IMR-90 (cell line): ENCODE data around the gene ANKRD44. TPM values are rescaled to one million over a fixed set of nuclear protein-coding genes. Genes with fewer than 3 reads are reported as not detected.

Experiments used
- ATAC-seq: fragments of 200-7000 bp; cut with Tn5 transposase; 2 replicates; pipeline ENCODE4 v1.9.1; 2020; ENCODE audit warnings: low read depth, mild to moderate bottlenecking, moderate library complexity
- BruUV-seq: library from RNA; stranded (reverse); fragments of 400-500 nt; replicated peaks from 2 replicates; lab custom pipeline; 2021; lab: Mats Ljungman, UMichigan
- CTCF ChIA-PET: fragments of 300-600 bp; formaldehyde crosslinking; extraction: SDS; loops from one replicate; lab custom pipeline; 2021; ENCODE audit warnings: antibody characterized with exemption; lab: Yijun Ruan, JAX
- POLR2A ChIA-PET: fragments of 300-600 bp; sonication (Branson Sonifier 250); formaldehyde crosslinking; loops from one replicate; lab custom pipeline; 2022; ENCODE audit warnings: antibody characterized with exemption; ENCODE audit not compliant: unreplicated experiment; lab: Charles Lee
- DNase-seq: peaks from one replicate; pipeline ENCODE4 v3.0.0; 2013
- H2AFZ ChIP-seq: replicated peaks from 2 replicates; pipeline ENCODE3; 2013; ENCODE audit warnings: low read length, mild to moderate bottlenecking; ENCODE audit not compliant: poor library complexity
- H2AK5ac ChIP-seq: 2 replicates; pipeline ENCODE4 v1.6.1; 2013; ENCODE audit warnings: low read depth, low read length, inconsistent platforms
- H2AK9ac ChIP-seq: replicated peaks from 2 replicates; pipeline ENCODE3; 2013; ENCODE audit warnings: mild to moderate bottlenecking, low read depth, low read length, moderate library complexity; ENCODE audit not compliant: poor library complexity
- H2BK120ac ChIP-seq: 2 replicates; pipeline ENCODE4 v1.6.1; 2013; ENCODE audit warnings: low read depth, low read length, inconsistent platforms
- H2BK15ac ChIP-seq: 3 replicates; pipeline ENCODE4 v1.6.1; 2013; ENCODE audit warnings: low read depth, low read length, inconsistent platforms
- H2BK20ac ChIP-seq: 2 replicates; pipeline ENCODE4 v1.6.1; 2013; ENCODE audit warnings: low read depth, mild to moderate bottlenecking, inconsistent platforms, low read length, moderate library complexity
- H2BK5ac ChIP-seq: 2 replicates; pipeline ENCODE4 v1.6.1; 2013; ENCODE audit warnings: mild to moderate bottlenecking, low read depth, low read length, inconsistent platforms; ENCODE audit not compliant: poor library complexity, severe bottlenecking
- H3K14ac ChIP-seq: replicated peaks from 2 replicates; pipeline ENCODE4 v1.6.1; 2013; ENCODE audit warnings: low read depth, low read length, inconsistent platforms
- H3K18ac ChIP-seq: 2 replicates; pipeline ENCODE4 v1.6.1; 2013; ENCODE audit warnings: low read depth, low read length, control low read depth
- H3K23ac ChIP-seq: 2 replicates; pipeline ENCODE4 v1.6.1; 2013; ENCODE audit warnings: low read depth, low read length, inconsistent platforms
- H3K27ac ChIP-seq: 2 replicates; pipeline ENCODE4 v1.5.1; 2013; ENCODE audit warnings: mild to moderate bottlenecking, control low read depth, low read length; ENCODE audit not compliant: insufficient read depth
- H3K27me3 ChIP-seq: 2 replicates; pipeline ENCODE4 v1.6.1; 2013; ENCODE audit warnings: low read length; ENCODE audit not compliant: control insufficient read depth, insufficient read depth
- H3K36me3 ChIP-seq: 2 replicates; pipeline ENCODE4 v1.6.1; 2013; ENCODE audit warnings: low read length, mixed read lengths; ENCODE audit not compliant: control insufficient read depth, insufficient read depth
- H3K4ac ChIP-seq: 2 replicates; pipeline ENCODE4 v1.6.1; 2013; ENCODE audit warnings: low read depth, low read length, inconsistent platforms
- H3K4me1 ChIP-seq: 2 replicates; pipeline ENCODE4 v1.6.1; 2013; ENCODE audit warnings: low read length, mixed read lengths; ENCODE audit not compliant: control insufficient read depth, insufficient read depth
- H3K4me2 ChIP-seq: 2 replicates; pipeline ENCODE4 v1.6.1; 2013; ENCODE audit warnings: low read depth, mild to moderate bottlenecking, control low read depth, low read length, moderate library complexity
- H3K4me3 ChIP-seq: 2 replicates; pipeline ENCODE4 v1.5.1; 2013; ENCODE audit warnings: low read depth, mild to moderate bottlenecking, control low read depth, low read length, moderate library complexity; ENCODE audit not compliant: insufficient read depth
- H3K56ac ChIP-seq: 2 replicates; pipeline ENCODE4 v1.6.1; 2013; ENCODE audit warnings: low read length, inconsistent platforms; ENCODE audit not compliant: insufficient read depth; ENCODE audit errors: extremely low read depth
- H3K79me1 ChIP-seq, 2 experiments: 2 replicates each; pipeline ENCODE4 v1.6.1; 2013; ENCODE audit warnings: low read length in 2 of 2, inconsistent platforms in 1 of 2, low read depth in 1 of 2
- H3K9ac ChIP-seq: 2 replicates; pipeline ENCODE4 v1.6.1; 2013; ENCODE audit warnings: low read depth, low read length, control low read depth
- H3K9me1 ChIP-seq: 2 replicates; pipeline ENCODE4 v1.6.1; 2013; ENCODE audit warnings: low read length, inconsistent platforms; ENCODE audit not compliant: insufficient read depth
- H3K9me3 ChIP-seq: 2 replicates; pipeline ENCODE4 v1.6.1; 2013; ENCODE audit warnings: low read length; ENCODE audit not compliant: control insufficient read depth, insufficient read depth
- H4K20me1 ChIP-seq: 2 replicates; pipeline ENCODE4 v1.6.1; 2013; ENCODE audit warnings: low read length, inconsistent platforms; ENCODE audit not compliant: insufficient read depth
- H4K5ac ChIP-seq: 2 replicates; pipeline ENCODE4 v1.6.1; 2013; ENCODE audit warnings: mild to moderate bottlenecking, low read depth, low read length, control low read depth
- H4K8ac ChIP-seq, 2 experiments: 2 replicates each; pipeline ENCODE4 v1.6.1; 2013; ENCODE audit warnings: low read depth in 2 of 2, low read length in 2 of 2, control low read depth in 1 of 2, inconsistent platforms in 1 of 2
- H4K91ac ChIP-seq: 2 replicates; pipeline ENCODE4 v1.6.1; 2013; ENCODE audit warnings: low read depth, low read length, inconsistent platforms; ENCODE audit not compliant: insufficient read depth
- CHD1 ChIP-seq: IDR thresholded peaks from 2 replicates; pipeline ENCODE4 v1.6.1; 2012; ENCODE audit warnings: low read depth, low read length, improper control_type of control experiment
- MAZ ChIP-seq: IDR thresholded peaks from 2 replicates; pipeline ENCODE4 v1.6.1; 2012; ENCODE audit warnings: low read depth, mild to moderate bottlenecking, low read length, improper control_type of control experiment, moderate library complexity, borderline replicate concordance
- RAD21 ChIP-seq: IDR thresholded peaks from 2 replicates; pipeline ENCODE4 v1.6.1; 2012; ENCODE audit warnings: low read length, improper control_type of control experiment
- RFX5 ChIP-seq: IDR thresholded peaks from 2 replicates; pipeline ENCODE4 v1.8.0; 2012; ENCODE audit warnings: low read depth, mild to moderate bottlenecking, low read length, moderate library complexity
- SMC3 ChIP-seq: fragments of 150-350 bp; IDR thresholded peaks from 2 replicates; pipeline ENCODE4 v1.6.1; 2016; ENCODE audit warnings: low read depth, mild to moderate bottlenecking, antibody characterized with exemption, low read length, moderate library complexity
- WGBS, 2 experiments: methylation state at CpG; one replicate each; pipeline versions ENCODE4 v1.1.5 to v1.1.7; 2013; ENCODE audit warnings: missing lambda C conversion rate in 2 of 2; ENCODE audit not compliant: insufficient read length in 1 of 2; ENCODE audit errors: extremely low coverage in 2 of 2; 5-methylcytosine and 5-hydroxymethylcytosine counted together
- dilution Hi-C: fragments of 300-500 bp; cut with HindIII; formaldehyde crosslinking; loops from one replicate; pipeline ENCODE4 v1.14.3; 2018; ENCODE audit warnings: low sequenced_read_pairs; ENCODE audit not compliant: unreplicated experiment
- in situ Hi-C: fragments of 300-500 bp; cut with MboI; formaldehyde crosslinking; loops from 3 replicates; pipeline ENCODE4 v1.14.3; 2019; ENCODE audit warnings: low sequenced_read_pairs, inconsistent platforms, mixed read lengths
- intact Hi-C: fragments of 100-400 bp; cut with micrococcal nuclease; formaldehyde crosslinking; loops from 2 replicates; pipeline ENCODE4 v1.10.0; 2022
- polyA plus RNA-seq, 3 experiments: library from polyadenylated mRNA; depleted of rRNA; stranded (reverse); fragments of >200 nt; gene quantifications; 2 replicates each; pipeline ENCODE4 v1.2.3, GENCODE V29; 2012; ENCODE audit warnings: low replicate concordance in 1 of 3
- total RNA-seq: library from RNA; depleted of rRNA; stranded (reverse); fragments of >200 nt; gene quantifications from 2 replicates; pipeline ENCODE4 v1.2.3, GENCODE V29; 2012
- TF ChIP-seq, protein P1 (sequence below): conservative IDR thresholded peaks from 2 replicates; pipeline ENCODE4 v1.5.1; 2012; ENCODE audit warnings: mild to moderate bottlenecking, low read depth, low read length, improper control_type of control experiment

ANKRD44 gene
- total and polyA plus RNA-seq, 2 of the 4 experiments (the other 2 are of a cell fraction) = 5.2 to 15.6 TPM

DNA sequence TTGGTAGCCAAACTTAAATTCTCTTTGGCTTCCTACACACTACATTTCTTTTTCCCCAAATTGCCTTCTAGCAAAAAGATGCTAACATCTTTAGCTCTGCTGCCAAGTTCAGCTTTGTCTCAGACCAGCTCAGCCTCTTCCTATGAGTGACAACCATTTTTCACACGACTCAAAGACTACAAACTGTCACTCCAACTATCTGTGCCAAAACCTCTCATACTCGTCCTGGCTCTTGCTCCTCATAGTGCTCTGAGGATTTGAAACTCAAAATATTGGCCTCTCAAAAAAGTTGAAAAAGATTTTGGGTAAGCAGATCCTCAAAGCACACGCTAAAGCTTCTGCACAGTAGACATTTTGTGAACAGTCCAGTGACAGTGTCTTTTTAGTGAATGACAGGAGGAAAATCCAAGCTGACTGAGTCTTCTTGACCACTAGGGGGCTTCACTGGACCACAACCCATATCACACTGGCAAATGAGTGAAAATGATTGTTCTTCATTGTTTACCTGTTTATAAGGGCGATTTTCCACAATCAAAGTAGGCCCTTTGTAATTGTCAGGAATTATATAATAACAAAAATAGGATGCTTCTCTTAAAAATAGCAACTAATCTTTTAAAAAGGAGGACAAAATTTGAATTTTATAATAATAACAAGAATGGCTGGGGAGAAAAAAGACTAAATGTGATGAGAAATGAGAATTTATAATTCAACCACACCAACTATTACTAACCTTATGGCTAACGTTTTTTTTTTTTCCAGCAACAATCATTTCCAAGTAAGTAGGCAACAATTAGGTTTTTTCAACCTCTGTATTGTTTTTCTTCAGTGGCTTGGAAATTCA, 298.6 kb downstream of the ANKRD44 start:
- intact Hi-C loops = loop anchor here (1.0 to 10.0 kb wide), 4 partner anchors 95 to 366 kb away; partner anchors contain the start of gene ANKRD44
- dilution Hi-C loops = no loop called here
- Histone ChIP-seq H3K9me3 (no peaks in the 10 kb centered on the region), H3K27ac (no peak overlapping the region), H4K5ac (no peak overlapping the region), H3K9ac (no peak overlapping the region), H3K23ac (no peak overlapping the region), H3K79me1 (no peaks in the 10 kb centered on the region), H4K91ac (no peak overlapping the region), H2AFZ (no peak overlapping the region), H3K14ac (no peak overlapping the region), H3K56ac (no peak overlapping the region), H2BK15ac (no peak overlapping the region), H3K4me1 (no peaks in the 10 kb centered on the region), H3K18ac (no peak overlapping the region), H2AK9ac (no peak overlapping the region), H3K4me3 (no peak overlapping the region), H2BK5ac (no peak overlapping the region), H3K9me1 (no peaks in the 10 kb centered on the region), H4K8ac (no peak overlapping the region), H3K27me3 (no peaks in the 10 kb centered on the region), H2AK5ac (no peak overlapping the region), H2BK20ac (no peak overlapping the region), H3K36me3 (no peaks in the 10 kb centered on the region), H3K4ac (no peak overlapping the region), H2BK120ac (no peak overlapping the region), H3K4me2 (no peak overlapping the region), H4K20me1 (no peaks in the 10 kb centered on the region)
- BruUV-seq = no TSS peak
- peak; percentile 74 for ATAC-seq
- DNase-seq = peak; percentile 53
- POLR2A ChIA-PET = no interaction called here
- TF ChIP-seq CHD1 (no peak), RFX5 (no peak), RAD21 (peak; percentile 76), MAZ (no peak), SMC3 (peak; percentile 78)
- TF ChIP-seq, protein P1, sequence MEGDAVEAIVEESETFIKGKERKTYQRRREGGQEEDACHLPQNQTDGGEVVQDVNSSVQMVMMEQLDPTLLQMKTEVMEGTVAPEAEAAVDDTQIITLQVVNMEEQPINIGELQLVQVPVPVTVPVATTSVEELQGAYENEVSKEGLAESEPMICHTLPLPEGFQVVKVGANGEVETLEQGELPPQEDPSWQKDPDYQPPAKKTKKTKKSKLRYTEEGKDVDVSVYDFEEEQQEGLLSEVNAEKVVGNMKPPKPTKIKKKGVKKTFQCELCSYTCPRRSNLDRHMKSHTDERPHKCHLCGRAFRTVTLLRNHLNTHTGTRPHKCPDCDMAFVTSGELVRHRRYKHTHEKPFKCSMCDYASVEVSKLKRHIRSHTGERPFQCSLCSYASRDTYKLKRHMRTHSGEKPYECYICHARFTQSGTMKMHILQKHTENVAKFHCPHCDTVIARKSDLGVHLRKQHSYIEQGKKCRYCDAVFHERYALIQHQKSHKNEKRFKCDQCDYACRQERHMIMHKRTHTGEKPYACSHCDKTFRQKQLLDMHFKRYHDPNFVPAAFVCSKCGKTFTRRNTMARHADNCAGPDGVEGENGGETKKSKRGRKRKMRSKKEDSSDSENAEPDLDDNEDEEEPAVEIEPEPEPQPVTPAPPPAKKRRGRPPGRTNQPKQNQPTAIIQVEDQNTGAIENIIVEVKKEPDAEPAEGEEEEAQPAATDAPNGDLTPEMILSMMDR = peak; percentile 74
- in situ Hi-C loops = no loop called here
- no CpG with 5 or more reads among the region's 5 CpGs for WGBS, 2 experiments
- CTCF ChIA-PET = interaction anchor here (0.6 to 1.4 kb wide), 4 partner anchors 17 to 338 kb away, joined by 3 to 5 read pairs (median 4); no protein-coding TSS in a partner anchor
